Measurements from ENCODE around the gene GPER1. TPM values are rescaled to one million over a fixed set of nuclear protein-coding genes. Genes with fewer than 3 reads are reported as not detected.

The GPER1 gene
- total RNA-seq, 1 donor from 2014 or later: 2.8 TPM

DNA sequence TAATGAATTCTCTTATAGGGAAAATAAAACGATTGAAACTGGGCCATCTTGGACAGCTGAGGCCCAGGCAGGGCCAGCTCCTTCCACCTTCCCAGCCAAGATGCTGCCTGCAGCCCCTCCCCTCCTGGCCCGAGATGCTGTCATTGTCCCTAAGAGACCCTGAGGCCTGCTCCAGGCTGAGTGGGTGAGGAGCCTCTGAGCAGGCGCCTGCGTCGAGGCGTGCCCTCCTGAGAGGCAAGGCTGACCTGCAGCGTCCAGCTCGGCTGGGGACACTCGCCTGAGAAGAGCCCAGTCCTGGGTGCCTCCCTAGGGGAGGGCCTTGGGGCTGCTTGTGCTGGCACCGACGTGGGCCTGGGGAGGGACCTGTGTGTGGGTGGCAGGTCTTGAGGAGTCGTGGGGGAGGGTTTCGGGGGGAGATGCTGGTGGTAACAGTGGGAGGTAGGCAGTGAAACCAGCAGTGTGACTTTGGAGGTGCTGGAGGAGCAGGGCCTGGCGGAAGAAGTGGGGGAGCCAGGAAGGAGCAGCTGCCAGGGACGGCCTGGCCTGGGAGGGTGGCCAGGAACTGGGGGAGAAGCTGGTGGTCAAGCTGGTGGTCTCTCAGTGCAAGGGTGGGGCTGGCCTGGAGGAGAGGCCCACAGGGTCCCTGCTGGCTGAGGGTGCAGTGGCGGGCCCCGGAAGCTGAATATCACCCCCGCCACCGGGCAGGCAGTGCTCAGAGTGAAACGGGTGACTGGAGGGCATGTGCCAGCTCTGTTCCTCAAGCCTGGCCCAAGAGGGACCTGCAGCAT is 35.7 kb upstream of the GPER1 start:
- intact Hi-C loops (cut with micrococcal nuclease): no loop called here
- ATAC-seq: peak; percentile 4
- peak; percentile 68 for DNase-seq

DNA sequence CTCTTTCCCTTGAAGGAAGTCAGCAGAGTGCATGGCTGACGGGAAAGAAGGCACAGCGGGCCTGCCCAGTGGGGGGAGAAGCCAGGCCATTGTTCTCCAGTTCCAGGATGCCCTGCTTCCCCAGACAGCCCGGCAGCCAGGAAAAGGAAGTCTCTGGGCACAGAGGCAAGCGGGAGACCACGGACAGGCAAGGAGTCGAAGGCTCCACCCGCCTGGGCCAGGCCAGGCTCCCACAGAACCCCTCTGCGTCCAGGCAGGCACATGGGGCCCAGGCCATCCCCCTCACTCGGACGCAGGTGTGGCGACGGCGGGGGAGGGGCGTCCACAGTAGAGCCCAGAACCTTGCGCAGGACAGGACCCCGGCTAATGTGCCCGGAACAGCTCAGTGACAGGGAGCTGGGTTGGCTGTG is 34.9 kb upstream of the GPER1 start:
- ATAC-seq: no peak
- intact Hi-C loops (cut with micrococcal nuclease): no loop called here
- DNase-seq: peak; percentile 60

- intact Hi-C loops (cut with micrococcal nuclease): no loop called here
- no peak for ATAC-seq
- DNase-seq: no peak
Measured at GRCh38 chr7:1053816-1054370, 34.0 kb upstream of the GPER1 start.

DNA sequence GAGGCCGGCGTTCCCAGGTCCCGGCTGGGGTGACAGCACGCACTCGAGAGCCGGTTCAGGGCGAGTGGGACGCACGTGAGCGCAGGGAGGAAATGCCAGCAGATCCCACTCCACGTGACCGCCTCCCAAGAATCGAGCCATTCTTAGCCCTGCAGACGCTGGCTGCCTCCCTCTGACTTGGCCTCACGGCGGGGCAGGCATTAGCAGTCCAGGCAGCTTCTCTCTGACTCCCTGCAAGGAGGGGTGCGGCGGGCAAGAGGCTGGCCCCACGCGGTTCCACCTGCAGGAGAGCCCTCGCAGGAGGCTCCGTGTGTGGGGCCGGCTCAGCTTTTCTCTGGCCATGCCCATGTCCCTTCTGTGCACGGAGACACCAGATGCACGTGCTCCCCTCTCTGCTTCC is 33.5 kb upstream of the GPER1 start:
- peak; percentile 49 for ATAC-seq
- peak; percentile 70 for DNase-seq
- intact Hi-C loops (cut with micrococcal nuclease): no loop called here

- ATAC-seq (peak; percentile 75), DNase-seq (peak; percentile 93)
- intact Hi-C loops (cut with micrococcal nuclease): no loop called here
Measured at GRCh38 chr7:1054861-1055450, 33.0 kb upstream of the GPER1 start.

GRCh38 chr7:1055491-1055955 is 32.4 kb upstream of the GPER1 start:
- DNase-seq (no peak), ATAC-seq (peak; percentile 2)
- intact Hi-C loops (cut with micrococcal nuclease): no loop called here

- DNase-seq: peak; percentile 74
- intact Hi-C loops (cut with micrococcal nuclease): no loop called here
- ATAC-seq: peak; percentile 53
Measured at GRCh38 chr7:1055956-1056784, 31.7 kb upstream of the GPER1 start.

DNA sequence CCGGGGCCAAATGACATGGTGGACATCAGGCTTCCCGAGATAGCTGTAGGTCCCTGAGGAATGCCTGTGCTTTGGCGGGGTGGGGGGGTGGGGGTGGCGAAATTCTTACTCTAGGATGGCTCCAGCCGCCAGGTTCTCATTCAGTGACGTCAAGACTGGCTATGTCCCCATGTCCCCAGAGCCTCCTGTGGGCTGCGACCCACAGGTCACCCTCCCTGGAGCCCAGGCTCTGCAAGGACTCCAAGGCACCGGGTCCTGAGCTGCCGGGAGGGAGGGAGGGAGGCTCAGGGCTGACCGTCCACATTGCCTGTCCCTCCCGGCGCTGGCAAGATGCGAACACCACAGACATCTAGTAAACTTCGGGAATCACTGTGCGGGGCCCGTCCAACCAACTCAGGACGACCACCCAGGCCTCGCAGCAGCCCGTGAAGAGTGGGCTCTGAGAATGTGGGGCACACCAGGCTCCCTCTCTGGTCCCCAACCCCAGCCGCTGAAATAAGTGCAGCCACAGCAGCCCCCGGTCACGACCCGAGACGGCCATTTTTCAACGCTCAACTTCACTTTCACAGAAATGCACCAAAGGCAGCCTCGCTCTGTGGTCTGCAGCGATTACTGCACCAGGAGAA is 31.0 kb upstream of the GPER1 start:
- DNase-seq (no peak), ATAC-seq (no peak)
- intact Hi-C loops (cut with micrococcal nuclease): no loop called here

DNA sequence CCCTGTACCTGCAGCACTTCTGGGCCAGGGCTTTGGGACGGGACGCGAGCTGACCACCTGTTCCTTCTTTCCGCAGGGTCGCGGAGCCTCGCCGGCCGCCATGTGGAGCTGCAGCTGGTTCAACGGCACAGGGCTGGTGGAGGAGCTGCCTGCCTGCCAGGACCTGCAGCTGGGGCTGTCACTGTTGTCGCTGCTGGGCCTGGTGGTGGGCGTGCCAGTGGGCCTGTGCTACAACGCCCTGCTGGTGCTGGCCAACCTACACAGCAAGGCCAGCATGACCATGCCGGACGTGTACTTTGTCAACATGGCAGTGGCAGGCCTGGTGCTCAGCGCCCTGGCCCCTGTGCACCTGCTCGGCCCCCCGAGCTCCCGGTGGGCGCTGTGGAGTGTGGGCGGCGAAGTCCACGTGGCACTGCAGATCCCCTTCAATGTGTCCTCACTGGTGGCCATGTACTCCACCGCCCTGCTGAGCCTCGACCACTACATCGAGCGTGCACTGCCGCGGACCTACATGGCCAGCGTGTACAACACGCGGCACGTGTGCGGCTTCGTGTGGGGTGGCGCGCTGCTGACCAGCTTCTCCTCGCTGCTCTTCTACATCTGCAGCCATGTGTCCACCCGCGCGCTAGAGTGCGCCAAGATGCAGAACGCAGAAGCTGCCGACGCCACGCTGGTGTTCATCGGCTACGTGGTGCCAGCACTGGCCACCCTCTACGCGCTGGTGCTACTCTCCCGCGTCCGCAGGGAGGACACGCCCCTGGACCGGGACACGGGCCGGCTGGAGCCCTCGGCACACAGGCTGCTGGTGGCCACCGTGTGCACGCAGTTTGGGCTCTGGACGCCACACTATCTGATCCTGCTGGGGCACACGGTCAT is 30.3 kb upstream of the GPER1 start:
- ATAC-seq (no peak), DNase-seq (peak; percentile 29)
- intact Hi-C loops (cut with micrococcal nuclease): no loop called here

DNA sequence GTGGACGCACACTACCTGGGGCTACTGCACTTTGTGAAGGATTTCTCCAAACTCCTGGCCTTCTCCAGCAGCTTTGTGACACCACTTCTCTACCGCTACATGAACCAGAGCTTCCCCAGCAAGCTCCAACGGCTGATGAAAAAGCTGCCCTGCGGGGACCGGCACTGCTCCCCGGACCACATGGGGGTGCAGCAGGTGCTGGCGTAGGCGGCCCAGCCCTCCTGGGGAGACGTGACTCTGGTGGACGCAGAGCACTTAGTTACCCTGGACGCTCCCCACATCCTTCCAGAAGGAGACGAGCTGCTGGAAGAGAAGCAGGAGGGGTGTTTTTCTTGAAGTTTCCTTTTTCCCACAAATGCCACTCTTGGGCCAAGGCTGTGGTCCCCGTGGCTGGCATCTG is 29.6 kb upstream of the GPER1 start:
- intact Hi-C loops (cut with micrococcal nuclease): no loop called here
- DNase-seq (no peak), ATAC-seq (no peak)

DNA sequence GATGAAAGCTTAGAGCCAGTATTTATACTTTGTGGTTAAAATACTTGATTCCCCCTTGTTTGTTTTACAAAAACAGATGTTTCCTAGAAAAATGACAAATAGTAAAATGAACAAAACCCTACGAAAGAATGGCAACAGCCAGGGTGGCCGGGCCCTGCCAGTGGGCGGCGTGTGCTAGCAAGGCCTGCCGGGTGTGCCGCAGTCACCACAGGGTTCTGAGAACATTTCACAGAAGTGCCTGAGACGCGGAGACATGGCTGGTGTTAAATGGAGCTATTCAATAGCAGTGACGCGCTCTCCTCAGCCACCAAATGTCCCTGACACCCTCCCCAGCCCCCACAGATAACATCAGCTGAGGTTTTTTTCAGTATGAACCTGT is 29.1 kb upstream of the GPER1 start:
- intact Hi-C loops (cut with micrococcal nuclease): no loop called here
- ATAC-seq (no peak), DNase-seq (no peak)

DNA sequence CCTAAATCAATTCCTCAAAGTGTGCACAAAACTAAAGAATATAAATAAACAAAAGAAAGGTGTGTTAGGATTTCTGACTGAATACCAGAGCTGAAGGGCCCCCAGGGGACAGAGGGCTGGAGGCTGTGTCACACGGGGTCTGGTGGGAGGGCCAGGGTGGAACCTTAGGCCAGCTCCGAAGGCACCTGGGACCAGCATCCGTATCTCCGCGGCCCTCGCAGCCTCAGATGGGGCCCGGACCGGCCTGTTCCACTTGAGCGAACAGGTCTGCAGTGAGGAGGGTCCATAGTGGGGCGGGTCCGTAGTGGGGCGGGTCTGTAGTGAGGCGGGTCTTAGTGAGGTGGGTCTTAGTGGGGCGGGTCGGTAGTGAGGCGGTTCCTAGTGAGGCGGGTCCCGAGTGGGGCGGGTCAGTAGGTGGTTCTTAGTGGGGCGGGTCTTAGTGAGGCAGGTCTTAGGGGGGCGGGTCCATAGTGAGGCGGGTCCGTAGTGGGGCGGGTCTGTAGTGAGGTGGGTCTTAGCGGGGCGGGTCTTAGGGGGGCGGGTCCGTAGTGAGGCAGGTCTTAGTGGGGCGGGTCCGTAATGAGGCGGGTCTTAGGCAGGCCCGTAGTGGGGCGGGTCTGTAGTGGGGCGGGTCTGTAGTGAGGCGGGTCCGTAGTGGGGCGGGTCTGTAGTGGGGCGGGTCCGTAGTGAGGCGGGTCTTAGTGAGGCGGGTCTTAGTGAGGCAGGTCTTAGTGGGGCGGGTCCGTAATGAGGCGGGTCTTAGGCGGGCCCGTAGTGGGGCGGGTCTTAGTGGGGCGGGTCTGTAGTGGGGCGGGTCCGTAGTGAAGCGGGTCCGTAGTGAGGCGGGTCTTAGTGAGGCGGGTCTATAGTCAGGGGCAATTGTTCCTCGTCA is 28.5 kb upstream of the GPER1 start:
- peak; percentile 54 for DNase-seq
- ATAC-seq: peak; percentile 21
- intact Hi-C loops (cut with micrococcal nuclease): no loop called here

DNA sequence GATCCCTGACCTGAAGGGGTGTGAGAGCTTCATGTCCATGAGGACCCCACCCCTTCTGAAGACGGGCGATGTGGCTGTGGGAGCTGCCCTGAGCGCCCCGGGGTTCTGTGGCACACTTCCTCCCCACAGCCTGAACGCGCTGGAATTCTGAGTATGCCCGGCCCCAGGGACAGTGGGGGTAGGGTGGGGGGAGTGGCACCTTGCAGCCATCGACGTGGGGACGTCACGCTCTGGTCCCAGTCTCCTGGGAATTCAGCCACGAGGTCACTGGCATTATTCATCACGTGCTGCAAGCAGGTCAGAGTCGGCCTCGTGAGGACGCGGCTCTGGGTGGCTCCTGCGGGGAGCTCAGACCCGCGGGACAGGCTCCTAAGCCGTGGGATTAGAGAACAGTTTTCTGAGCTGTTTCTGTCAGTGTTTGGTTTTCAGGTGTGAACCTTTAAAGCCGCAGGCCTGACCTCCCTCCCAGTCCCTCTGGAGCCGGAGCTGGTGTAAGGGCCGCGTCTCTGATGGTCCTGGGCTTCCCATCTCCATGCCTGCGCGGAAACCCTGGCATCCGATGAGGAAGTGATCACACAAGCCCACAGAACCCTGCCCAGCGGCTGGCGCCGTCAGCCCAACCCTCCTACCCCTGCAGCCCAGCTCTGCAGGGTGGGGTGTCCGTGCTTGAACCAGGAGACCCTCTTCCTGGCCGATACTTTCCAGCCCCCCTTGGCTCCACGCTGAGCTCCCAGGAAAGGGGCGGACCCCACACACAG is 27.4 kb upstream of the GPER1 start:
- intact Hi-C loops (cut with micrococcal nuclease): no loop called here
- DNase-seq (peak; percentile 69), ATAC-seq (peak; percentile 44)

DNA sequence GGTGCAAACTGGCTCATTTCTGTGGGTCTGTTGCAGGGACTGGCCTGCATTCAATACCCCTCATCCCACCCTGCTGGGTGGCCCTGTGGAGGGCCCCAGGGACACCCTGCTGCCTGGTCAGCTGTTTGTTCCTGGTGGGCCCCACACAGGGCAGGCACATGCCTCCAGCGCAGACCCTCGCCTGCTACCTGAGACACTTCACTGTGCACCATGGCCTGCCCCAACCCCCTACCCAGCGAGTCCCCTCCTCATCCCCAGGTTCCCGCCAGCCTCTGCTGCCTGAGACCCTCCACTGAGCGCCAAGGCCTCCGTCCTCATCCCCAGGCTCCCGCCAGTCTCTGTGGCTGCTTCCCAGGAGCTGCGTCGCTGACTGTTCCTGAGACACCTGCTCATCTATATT is 26.7 kb upstream of the GPER1 start:
- intact Hi-C loops (cut with micrococcal nuclease): no loop called here
- ATAC-seq (no peak), DNase-seq (no peak)

- ATAC-seq: no peak
- no peak for DNase-seq
- intact Hi-C loops (cut with micrococcal nuclease): no loop called here
Measured at GRCh38 chr7:1062296-1063294, 25.3 kb upstream of the GPER1 start.

DNA sequence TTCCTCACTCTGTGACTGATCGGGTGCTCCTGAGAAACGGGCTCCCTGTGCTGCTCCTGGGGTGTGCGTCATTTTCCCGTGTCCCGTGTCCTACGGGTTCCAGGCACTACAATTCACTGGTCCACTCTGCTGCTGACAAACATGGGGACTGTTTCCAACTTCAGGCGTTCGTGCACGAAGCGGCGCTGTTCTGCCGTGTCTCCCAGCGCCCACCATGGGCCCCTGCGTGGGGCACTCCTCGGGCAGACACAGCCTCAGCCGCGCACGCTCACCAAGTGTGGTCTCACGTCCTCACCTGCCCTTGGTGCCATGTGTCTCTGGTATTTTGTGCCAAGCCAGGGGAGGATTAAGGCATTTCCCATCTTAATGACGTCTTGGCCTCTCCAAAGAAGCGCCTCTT is 24.6 kb upstream of the GPER1 start:
- intact Hi-C loops (cut with micrococcal nuclease): no loop called here
- DNase-seq: no peak

More for the DNA sequence above, 24.6 kb upstream of the GPER1 start:
- no peak for ATAC-seq

Measured in left ventricle myocardium superior (tissue), 1 donor.